Amniotic epithelial cell (primary cell): ENCODE measurements around the gene WSB1.

Experiments
- DNase-seq: peaks from one replicate; pipeline ENCODE4 v3.0.0-alpha.2; 2010; ENCODE audit warnings: low read depth

WSB1 gene

GRCh38 chr17:27357236-27357635 lies 63.3 kb downstream of the WSB1 start:
- no peak for DNase-seq

DNA sequence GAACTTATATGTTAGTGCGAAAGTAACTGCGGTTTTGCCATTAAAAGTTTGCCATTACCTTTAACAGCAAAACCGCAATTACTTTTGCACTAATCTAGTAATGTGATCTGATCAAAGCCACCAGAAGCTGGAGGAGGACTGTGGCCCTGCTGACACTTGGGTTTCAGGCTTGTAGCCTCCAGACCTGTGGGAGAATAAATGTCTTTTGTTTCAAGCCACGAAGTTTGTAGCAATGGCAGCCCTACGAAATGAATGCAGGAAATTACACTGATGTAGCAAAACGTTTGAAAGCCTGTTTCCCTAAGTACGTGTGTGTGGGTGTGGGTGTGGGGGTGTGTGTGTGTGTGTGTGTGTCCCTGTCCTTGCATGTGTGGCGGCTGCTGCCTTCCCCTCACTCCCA lies 66.6 kb downstream of the WSB1 start:
- no peak for DNase-seq

- no peak for DNase-seq
These were observed 67.8 kb downstream of the WSB1 start for GRCh38 chr17:27361695-27362094.

GRCh38 chr17:27362503-27362902 lies 68.6 kb downstream of the WSB1 start:
- no peak for DNase-seq

- DNase-seq, result no peak
These were observed 69.0 kb downstream of the WSB1 start for GRCh38 chr17:27362909-27363308.

DNA sequence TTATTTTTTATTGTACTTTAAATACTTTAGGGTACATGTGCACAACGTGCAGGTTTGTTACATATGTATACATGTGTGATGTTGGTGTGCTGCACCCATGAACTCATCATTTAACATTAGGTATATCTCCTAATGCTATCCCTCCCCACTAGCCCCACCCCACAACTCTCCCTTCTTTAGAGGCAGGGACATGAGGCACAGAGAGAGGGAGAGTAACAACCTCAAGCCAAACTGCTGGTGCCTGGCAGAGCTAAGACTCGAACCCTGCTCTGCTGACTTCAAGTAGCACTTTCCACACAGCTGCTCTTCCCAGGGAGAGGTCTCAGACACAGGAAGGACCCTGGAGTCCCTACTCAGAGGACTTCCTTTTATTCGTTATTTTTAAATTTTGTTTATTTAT lies 69.4 kb downstream of the WSB1 start:
- no peak for DNase-seq
